WERI-Rb-1 (cell line): ENCODE data around the gene CRB3.

Source experiments
- DNase-seq: peaks from one replicate; pipeline ENCODE4 v3.0.0-alpha.2; 2020
- H3K27ac ChIP-seq: fragments of 250-450 bp; sonication (Bioruptor Pico); 2 replicates; pipeline ENCODE4 v1.5.1; 2020; ENCODE audit warnings: mild to moderate bottlenecking, moderate library complexity
- H3K27me3 ChIP-seq: fragments of 250-450 bp; sonication (Bioruptor Pico); 2 replicates; pipeline ENCODE4 v1.5.1; 2021; ENCODE audit warnings: mild to moderate bottlenecking, low read depth, moderate library complexity; ENCODE audit not compliant: insufficient read depth, severe bottlenecking
- H3K36me3 ChIP-seq: fragments of 250-450 bp; sonication (Bioruptor Pico); 2 replicates; pipeline ENCODE4 v1.5.1; 2020; ENCODE audit warnings: mild to moderate bottlenecking, moderate library complexity
- H3K4me3 ChIP-seq: 2 replicates; pipeline ENCODE4 v1.5.1; 2011; ENCODE audit warnings: low read depth, mild to moderate bottlenecking, control low read depth, low read length
- H3K9me3 ChIP-seq: fragments of 250-450 bp; sonication (Bioruptor Pico); 2 replicates; pipeline ENCODE4 v1.5.1; 2021; ENCODE audit warnings: mild to moderate bottlenecking, moderate library complexity; ENCODE audit not compliant: severe bottlenecking
- CTCF ChIP-seq: IDR thresholded peaks from 2 replicates; pipeline ENCODE4 v1.5.1; 2011; ENCODE audit warnings: low read depth, mild to moderate bottlenecking, control low read depth, inconsistent platforms, low read length

The CRB3 gene

GRCh38 chr19:6489278-6490061 is 25.4 kb downstream of the CRB3 start:
- no peak for DNase-seq
- no peaks in the 10 kb centered on the region for H3K36me3 ChIP-seq
- H3K9me3 ChIP-seq, result peaks cover 3% of the 10 kb centered on the region
- no peaks in the 10 kb centered on the region for H3K27me3 ChIP-seq
- no peak overlapping the region for H3K27ac ChIP-seq
- H3K4me3 ChIP-seq, result no peak overlapping the region
- TF ChIP-seq CTCF, result no peak

- no peak for DNase-seq
- Histone ChIP-seq H3K27me3 (no peaks in the 10 kb centered on the region), H3K27ac (no peak overlapping the region), H3K9me3 (peaks cover 3% of the 10 kb centered on the region), H3K4me3 (no peak overlapping the region), H3K36me3 (no peaks in the 10 kb centered on the region)
- TF ChIP-seq CTCF, result no peak
Measured at GRCh38 chr19:6490134-6490533, 26.1 kb downstream of the CRB3 start.

GRCh38 chr19:6491802-6492592 is 27.9 kb downstream of the CRB3 start:
- Histone ChIP-seq H3K27me3 (no peaks in the 10 kb centered on the region), H3K9me3 (peaks cover 3% of the 10 kb centered on the region), H3K27ac (no peak overlapping the region), H3K4me3 (no peak overlapping the region), H3K36me3 (no peaks in the 10 kb centered on the region)
- DNase-seq, result no peak
- TF ChIP-seq CTCF, result no peak

GRCh38 chr19:6494438-6495036 is 30.5 kb downstream of the CRB3 start:
- H3K36me3 ChIP-seq, result no peaks in the 10 kb centered on the region
- H3K9me3 ChIP-seq, result peaks cover 3% of the 10 kb centered on the region
- H3K27me3 ChIP-seq, result no peaks in the 10 kb centered on the region
- no peak for DNase-seq
- no peak overlapping the region for H3K27ac ChIP-seq
- no peak overlapping the region for H3K4me3 ChIP-seq
- TF ChIP-seq CTCF, result no peak

- no peak overlapping the region for H3K27ac ChIP-seq
- no peaks in the 10 kb centered on the region for H3K36me3 ChIP-seq
- H3K4me3 ChIP-seq, result no peak overlapping the region
- H3K9me3 ChIP-seq, result peaks cover 2% of the 10 kb centered on the region
- DNase-seq, result no peak
- H3K27me3 ChIP-seq, result no peaks in the 10 kb centered on the region
- no peak for TF ChIP-seq CTCF
Measured at GRCh38 chr19:6495947-6496346, 31.9 kb downstream of the CRB3 start.
